ENCODE results near the gene CEMIP. TPM values are rescaled to one million over a fixed set of nuclear protein-coding genes. Genes with fewer than 3 reads are reported as not detected.

CEMIP gene
- total and polyA plus RNA-seq, 2 of the 4 experiments (the other 2 are of a cell fraction): 63.8 to 78.0 TPM

- H4K20me1 ChIP-seq (ENCODE audit: insufficient read depth, low read length): peaks cover 41% of the 10 kb centered on the region; the same call in 1 of the 2 replicates
- dilution Hi-C loops (cut with HindIII; ENCODE audit: low sequenced_read_pairs, unreplicated experiment) (no loop called here), in situ Hi-C loops (cut with MboI; ENCODE audit: low sequenced_read_pairs) (no loop called here), intact Hi-C loops (cut with micrococcal nuclease) (no loop called here)
- H3K23ac ChIP-seq (ENCODE audit: low read depth, low read length): no peak overlapping the region
- no peak overlapping the region for H3K56ac ChIP-seq (ENCODE audit: extremely low read depth, insufficient read depth, low read length)
- no peak overlapping the region for H3K9ac ChIP-seq (ENCODE audit: low read depth, low read length)
- H3K14ac ChIP-seq (replicated peaks; ENCODE audit: low read depth, low read length): no peak overlapping the region
- no peak overlapping the region for H2AK9ac ChIP-seq (replicated peaks; ENCODE audit: low read depth, low read length, poor library complexity)
- H4K8ac ChIP-seq (ENCODE audit: low read depth in 2 of 2, low read length in 2 of 2): no peak overlapping the region
- H3K27ac ChIP-seq (ENCODE audit: insufficient read depth, low read length): no peak overlapping the region
- H3K4me1 ChIP-seq (ENCODE audit: control insufficient read depth, insufficient read depth, low read length): peaks cover 7% of the 10 kb centered on the region
- H3K36me3 ChIP-seq (ENCODE audit: control insufficient read depth, insufficient read depth, low read length): peaks cover 90% of the 10 kb centered on the region
- CTCF ChIA-PET: interaction anchor here (0.7 kb wide), 1 partner anchor 44 kb away, joined by 3 read pairs; no protein-coding TSS in a partner anchor
- no peak overlapping the region for H2BK20ac ChIP-seq (ENCODE audit: low read depth, low read length)
- no peak overlapping the region for H3K4me3 ChIP-seq (ENCODE audit: insufficient read depth, low read depth, low read length)
- ATAC-seq (ENCODE audit: low read depth) (no peak), DNase-seq (no peak)
- no peak for TF ChIP-seq RAD21 (IDR thresholded peaks at IDR 0.05; ENCODE audit: low read length)
- no peak overlapping the region for H4K5ac ChIP-seq (ENCODE audit: low read depth, low read length)
- peaks cover 24% of the 10 kb centered on the region for H3K9me1 ChIP-seq (ENCODE audit: insufficient read depth, low read length)
- no peaks in the 10 kb centered on the region for H3K27me3 ChIP-seq (ENCODE audit: control insufficient read depth, insufficient read depth, low read length)
- POLR2A ChIA-PET (ENCODE audit: unreplicated experiment): no interaction called here
- 87% methylated on average over 3 of the region's 17 CpGs; no CpG with 5 or more reads in 1 of the 2 experiments for whole genome bisulfite sequencing, 2 experiments (ENCODE audit: extremely low coverage in 2 of 2, insufficient read length in 1 of 2)
- H3K4me2 ChIP-seq (ENCODE audit: low read depth, low read length): no peak overlapping the region
- H2AK5ac ChIP-seq (ENCODE audit: low read depth, low read length): no peak overlapping the region
- no peak overlapping the region for H2BK5ac ChIP-seq (ENCODE audit: low read depth, low read length, poor library complexity, severe bottlenecking)
- no peak overlapping the region for H2AFZ ChIP-seq (replicated peaks; ENCODE audit: low read length, poor library complexity)
- no peaks in the 10 kb centered on the region for H3K9me3 ChIP-seq (ENCODE audit: control insufficient read depth, insufficient read depth, low read length)
- no peak overlapping the region for H2BK120ac ChIP-seq (ENCODE audit: low read depth, low read length)
- H2BK15ac ChIP-seq (ENCODE audit: low read depth, low read length): no peak overlapping the region
- no TSS peak for BruUV-seq (replicated peaks)
- no peak overlapping the region for H3K4ac ChIP-seq (ENCODE audit: low read depth, low read length)
- peaks cover 0 to 5% of the 10 kb centered on the region in 2 experiments; a peak in 1 of 4 replicates for H3K79me1 ChIP-seq (ENCODE audit: low read depth in 1 of 2, low read length in 2 of 2)
- H3K18ac ChIP-seq (ENCODE audit: low read depth, low read length): no peak overlapping the region
- H4K91ac ChIP-seq (ENCODE audit: insufficient read depth, low read depth, low read length): no peak overlapping the region
Measured at GRCh38 chr15:80925597-80926059, 146.5 kb downstream of the CEMIP start.

All from IMR-90 (cell line).